Astrocyte (in vitro differentiated cells and primary cell): ENCODE data around the gene CD151. TPM values are rescaled to one million over a fixed set of nuclear protein-coding genes. Genes with fewer than 3 reads are reported as not detected.

Experiments used
- DNase-seq: peaks from one replicate; pipeline ENCODE4 v3.0.0-alpha.2; 2010; ENCODE audit warnings: low read depth
- FAIRE-seq: peaks from 2 replicates; lab custom pipeline; 2011; peaks lifted over from hg19 to GRCh38; lab: Jason Lieb, UNC
- H2AFZ ChIP-seq: 2 replicates; pipeline ENCODE4 v1.6.0; 2012; ENCODE audit warnings: low read depth, low read length, inconsistent platforms
- H3K27ac ChIP-seq: 2 replicates; pipeline ENCODE4 v1.5.1; 2011; ENCODE audit warnings: low read depth, low read length, inconsistent platforms
- H3K27me3 ChIP-seq: 2 replicates; pipeline ENCODE4 v1.6.0; 2011; ENCODE audit warnings: low read length, inconsistent platforms; ENCODE audit not compliant: insufficient read depth
- H3K36me3 ChIP-seq: 2 replicates; pipeline ENCODE4 v1.5.1; 2011; ENCODE audit warnings: low read length, inconsistent platforms; ENCODE audit not compliant: insufficient read depth
- H3K4me1 ChIP-seq: 2 replicates; pipeline ENCODE4 v1.5.1; 2011; ENCODE audit warnings: low read length, inconsistent platforms; ENCODE audit not compliant: insufficient read depth
- H3K4me2 ChIP-seq: 2 replicates; pipeline ENCODE4 v1.6.0; 2012; ENCODE audit warnings: low read length, inconsistent platforms
- H3K4me3 ChIP-seq: 2 replicates; pipeline ENCODE4 v1.5.1; 2011; ENCODE audit warnings: low read depth, mild to moderate bottlenecking, low read length, inconsistent platforms; ENCODE audit not compliant: insufficient read depth
- H3K79me2 ChIP-seq: 2 replicates; pipeline ENCODE4 v1.6.0; 2012; ENCODE audit warnings: mild to moderate bottlenecking, low read length, inconsistent platforms; ENCODE audit not compliant: insufficient read depth
- H3K9ac ChIP-seq: 2 replicates; pipeline ENCODE4 v1.6.0; 2012; ENCODE audit warnings: mild to moderate bottlenecking, low read length, inconsistent platforms
- H3K9me3 ChIP-seq: 2 replicates; pipeline ENCODE4 v1.5.1; 2012; ENCODE audit warnings: low read depth, mild to moderate bottlenecking, low read length, inconsistent platforms; ENCODE audit not compliant: insufficient read depth
- H4K20me1 ChIP-seq: 2 replicates; pipeline ENCODE4 v1.6.0; 2012; ENCODE audit warnings: low read length, inconsistent platforms; ENCODE audit not compliant: insufficient read depth
- H3K27ac Mint-ChIP-seq: one replicate; pipeline ENCODE4 v1.8.0; 2021; ENCODE audit warnings: mild to moderate bottlenecking, mixed read lengths; ENCODE audit not compliant: unreplicated experiment
- H3K27me3 Mint-ChIP-seq: one replicate; pipeline ENCODE4 v1.8.0; 2021; ENCODE audit warnings: low read depth, mixed read lengths; ENCODE audit not compliant: unreplicated experiment
- H3K36me3 Mint-ChIP-seq: one replicate; pipeline ENCODE4 v1.8.0; 2021; ENCODE audit warnings: low read depth, mixed read lengths; ENCODE audit not compliant: unreplicated experiment
- H3K4me1 Mint-ChIP-seq: one replicate; pipeline ENCODE4 v1.8.0; 2021; ENCODE audit warnings: low read depth, mixed read lengths; ENCODE audit not compliant: unreplicated experiment
- H3K4me3 Mint-ChIP-seq: one replicate; pipeline ENCODE4 v1.8.0; 2021; ENCODE audit warnings: mild to moderate bottlenecking, moderate library complexity, mixed read lengths; ENCODE audit not compliant: unreplicated experiment
- H3K9me3 Mint-ChIP-seq: one replicate; pipeline ENCODE4 v1.8.0; 2021; ENCODE audit warnings: mild to moderate bottlenecking, mixed read lengths; ENCODE audit not compliant: unreplicated experiment
- CTCF ChIP-seq: IDR thresholded peaks from 2 replicates; pipeline ENCODE4 v1.5.1; 2011; ENCODE audit warnings: low read depth, mild to moderate bottlenecking, inconsistent platforms, low read length, moderate library complexity; ENCODE audit not compliant: insufficient read depth
- EZH2 ChIP-seq: IDR thresholded peaks from 2 replicates; pipeline ENCODE4 v1.6.1; 2012; ENCODE audit warnings: mild to moderate bottlenecking, low read length, inconsistent platforms; ENCODE audit not compliant: insufficient read depth
- total RNA-seq: library from RNA; stranded (reverse); gene quantifications from 2 replicates; pipeline ENCODE4 v1.2.1, GENCODE V29; 2021

Gene CD151
- total RNA-seq, 1 donor from 2014 or later: 421 TPM

- FAIRE-seq: no peak
- Histone ChIP-seq H3K9me3 (no peaks in the 10 kb centered on the region), H3K27me3 (no peaks in the 10 kb centered on the region), H3K4me2 (peak overlapping the region; percentile 96), H3K4me1 (peaks cover 58% of the 10 kb centered on the region), H4K20me1 (peaks cover 45% of the 10 kb centered on the region), H3K27ac (no peak overlapping the region), H3K79me2 (peaks cover 30% of the 10 kb centered on the region), H3K4me3 (peak overlapping the region; percentile 41), H3K9ac (no peak overlapping the region), H3K36me3 (no peaks in the 10 kb centered on the region), H2AFZ (peak overlapping the region; percentile 60)
- no peak overlapping the region for H3K27ac Mint-ChIP-seq
- DNase-seq: no peak
- H3K9me3 Mint-ChIP-seq: no peaks in the 10 kb centered on the region
- no peaks in the 10 kb centered on the region for H3K36me3 Mint-ChIP-seq
- peaks cover 11% of the 10 kb centered on the region for H3K4me1 Mint-ChIP-seq
- no peak for TF ChIP-seq CTCF
- TF ChIP-seq EZH2: peak; percentile 30
- H3K27me3 Mint-ChIP-seq: peaks cover 9% of the 10 kb centered on the region
- peak overlapping the region; percentile 50 for H3K4me3 Mint-ChIP-seq
Observed at GRCh38 chr11:830295-831117, 2.2 kb upstream of the CD151 start.

GRCh38 chr11:831118-831864, 1.5 kb upstream of the CD151 start:
- Mint-ChIP-seq H3K36me3 (no peaks in the 10 kb centered on the region), H3K27ac (peak overlapping the region; percentile 58), H3K9me3 (no peaks in the 10 kb centered on the region), H3K4me1 (peaks cover 11% of the 10 kb centered on the region), H3K27me3 (peaks cover 9% of the 10 kb centered on the region), H3K4me3 (peak overlapping the region; percentile 71)
- Histone ChIP-seq H3K9ac (peak overlapping the region; percentile 74), H4K20me1 (peaks cover 47% of the 10 kb centered on the region), H3K36me3 (no peaks in the 10 kb centered on the region), H3K4me2 (peak overlapping the region; percentile 96), H2AFZ (no peak overlapping the region), H3K9me3 (no peaks in the 10 kb centered on the region), H3K4me1 (peaks cover 58% of the 10 kb centered on the region), H3K79me2 (peaks cover 35% of the 10 kb centered on the region), H3K4me3 (peak overlapping the region; percentile 2), H3K27ac (peak overlapping the region; percentile 37), H3K27me3 (no peaks in the 10 kb centered on the region)
- no peak for DNase-seq
- no peak for TF ChIP-seq CTCF
- TF ChIP-seq EZH2: no peak
- no peak for FAIRE-seq
